HepG2 (cell line): ENCODE results near the gene SLC22A7. TPM values are rescaled to one million over a fixed set of nuclear protein-coding genes. Genes with fewer than 3 reads are reported as not detected.

Source experiments
- ATAC-seq: fragments of 200-7000 bp; cut with Tn5 transposase; 3 replicates; pipeline ENCODE4 v1.9.1; 2020; ENCODE audit warnings: mild to moderate bottlenecking, moderate library complexity
- BruUV-seq: library from RNA; stranded (reverse); fragments of 400-500 nt; replicated peaks from 2 replicates; lab custom pipeline; 2021; lab: Mats Ljungman, UMichigan
- CTCF ChIA-PET: fragments of 300-600 bp; formaldehyde crosslinking; extraction: SDS; loops from one replicate; lab custom pipeline; 2021; ENCODE audit warnings: low total read pairs, inconsistent platforms, low intra/inter-chr PET ratio; lab: Yijun Ruan, JAX
- POLR2A ChIA-PET: fragments of 350-600 bp; sonication (Branson Sonifier 250); formaldehyde crosslinking; loops from one replicate; lab custom pipeline; 2020; ENCODE audit warnings: antibody characterized with exemption, inconsistent platforms; lab: Yijun Ruan, JAX
- DNase-seq: peaks from one replicate; pipeline ENCODE4 v3.0.0-alpha.2; 2015; ENCODE audit warnings: low spot score
- FAIRE-seq: peaks from 3 replicates; lab custom pipeline; 2011; peaks lifted over from hg19 to GRCh38; lab: Jason Lieb, UNC
- H2AFZ ChIP-seq: one replicate; pipeline ENCODE4 v1.6.1; 2011; ENCODE audit warnings: low read length, inconsistent platforms
- H3K27ac ChIP-seq: fragments of 300-600 bp; 3 replicates; pipeline ENCODE4 v1.8.0; 2011; ENCODE audit warnings: mixed run types, mild to moderate bottlenecking, mixed read lengths, low read length, inconsistent platforms; ENCODE audit not compliant: insufficient read depth; ENCODE audit errors: extremely low read length
- H3K27me3 ChIP-seq, 2 experiments: fragments of 200-600 bp in 1 of 2; 2 replicates in 1 of 2; 3 replicates in 1 of 2; pipeline versions ENCODE4 v1.6.0 to v1.8.0; 2011; ENCODE audit warnings: low read length in 2 of 2, mild to moderate bottlenecking in 2 of 2, moderate library complexity in 2 of 2, inconsistent platforms in 1 of 2; ENCODE audit not compliant: insufficient read depth in 2 of 2, control insufficient read depth in 1 of 2
- H3K36me3 ChIP-seq, 2 experiments: fragments of 200-600 bp in 1 of 2; replicated peaks in 1 of 2; 2 replicates in 1 of 2; 3 replicates in 1 of 2; pipeline versions ENCODE4 v1.5.1 to v1.8.0; 2011; ENCODE audit warnings: low read length in 2 of 2, inconsistent platforms in 1 of 2; ENCODE audit not compliant: insufficient read depth in 2 of 2, control insufficient read depth in 1 of 2
- H3K4me1 ChIP-seq: 2 replicates; pipeline ENCODE4 v1.5.1; 2012; ENCODE audit warnings: low read length, inconsistent platforms; ENCODE audit not compliant: insufficient read depth
- H3K4me2 ChIP-seq: 2 replicates; pipeline ENCODE4 v1.6.0; 2011; ENCODE audit warnings: low read depth, low read length, inconsistent platforms
- H3K4me3 ChIP-seq, 3 experiments: fragments of 200-600 bp in 1 of 3; sonication (generic), shearing (Covaris generic) in 1 of 3; replicated peaks in 1 of 3; 2 replicates each; pipeline ENCODE4 v1.5.1; 2011 to 2016; ENCODE audit warnings: low read length in 3 of 3, inconsistent platforms in 2 of 3, low read depth in 2 of 3, mild to moderate bottlenecking in 2 of 3, control low read depth in 1 of 3, mixed read lengths in 1 of 3; ENCODE audit not compliant: insufficient read depth in 1 of 3
- H3K79me2 ChIP-seq: one replicate; pipeline ENCODE4 v1.6.1; 2011; ENCODE audit warnings: low read length, inconsistent platforms; ENCODE audit not compliant: insufficient read depth
- H3K9ac ChIP-seq: 2 replicates; pipeline ENCODE4 v1.6.0; 2011; ENCODE audit warnings: mild to moderate bottlenecking, low read depth, low read length, inconsistent platforms; ENCODE audit not compliant: insufficient read depth
- H3K9me3 ChIP-seq: 2 replicates; pipeline ENCODE4 v1.5.1; 2012; ENCODE audit warnings: mild to moderate bottlenecking, low read length
- H4K20me1 ChIP-seq: 2 replicates; pipeline ENCODE4 v1.6.0; 2011; ENCODE audit warnings: inconsistent platforms, mild to moderate bottlenecking, low read length, moderate library complexity; ENCODE audit not compliant: insufficient read depth
- AHR ChIP-seq: IDR thresholded peaks from 2 replicates; pipeline ENCODE4 v1.6.1; 2018; ENCODE audit warnings: missing genetic modification reagents, missing compliant biosample characterization
- E2F5 ChIP-seq: sonication (generic); formaldehyde crosslinking; conservative IDR thresholded peaks from 2 replicates; pipeline ENCODE4 v1.4.0; 2020; ENCODE audit warnings: missing genetic modification reagents
- GLI4 ChIP-seq: sonication (generic); formaldehyde crosslinking; IDR thresholded peaks from 2 replicates; pipeline ENCODE4 v1.5.1; 2020; ENCODE audit warnings: missing genetic modification reagents, mild to moderate bottlenecking, moderate library complexity, borderline replicate concordance
- HBP1 ChIP-seq: IDR thresholded peaks from 2 replicates; pipeline ENCODE4 v1.6.1; 2016; ENCODE audit warnings: low read depth, control low read depth
- HOXA5 ChIP-seq: sonication (generic); formaldehyde crosslinking; IDR thresholded peaks from 2 replicates; pipeline ENCODE4 v1.4.0; 2020; ENCODE audit warnings: missing genetic modification reagents
- LCORL ChIP-seq, 2 experiments: fragments of 450-650 bp in 1 of 2; sonication (generic) in 1 of 2; formaldehyde crosslinking in 1 of 2; IDR thresholded peaks; 2 replicates each; pipeline versions ENCODE4 v1.5.0 to v1.6.1; 2017 to 2020; ENCODE audit warnings: antibody characterized with exemption in 1 of 2, missing genetic modification reagents in 1 of 2
- SOX13 ChIP-seq, 3 experiments: fragments of 450-650 bp in 1 of 3; sonication (generic) in 1 of 3; formaldehyde crosslinking in 1 of 3; IDR thresholded peaks in 2 of 3; conservative IDR thresholded peaks in 1 of 3; 2 replicates each; pipeline versions ENCODE4 v1.5.0 to v1.6.1; 2016 to 2020; ENCODE audit warnings: antibody characterized with exemption in 1 of 3, mild to moderate bottlenecking in 1 of 3, missing compliant biosample characterization in 1 of 3, missing genetic modification reagents in 1 of 3, moderate library complexity in 1 of 3
- SSRP1 ChIP-seq: IDR thresholded peaks from 2 replicates; pipeline ENCODE4 v1.6.1; 2016; ENCODE audit warnings: control low read depth
- TEAD2 ChIP-seq: sonication (generic); formaldehyde crosslinking; IDR thresholded peaks from 2 replicates; pipeline ENCODE4 v1.9.0; 2021; ENCODE audit warnings: missing genetic modification reagents
- ZNF225 ChIP-seq: sonication (generic); formaldehyde crosslinking; IDR thresholded peaks from 2 replicates; pipeline ENCODE4 v1.4.0; 2020; ENCODE audit warnings: mild to moderate bottlenecking, missing genetic modification reagents
- ZNF512 ChIP-seq: sonication (generic); formaldehyde crosslinking; IDR thresholded peaks from 2 replicates; pipeline ENCODE4 v1.4.0; 2020; ENCODE audit warnings: mild to moderate bottlenecking, missing genetic modification reagents
- ZNF576 ChIP-seq: sonication (generic); formaldehyde crosslinking; IDR thresholded peaks from 2 replicates; pipeline ENCODE4 v1.4.0; 2020; ENCODE audit warnings: mild to moderate bottlenecking, missing genetic modification reagents
- ZNF615 ChIP-seq: sonication (generic); formaldehyde crosslinking; IDR thresholded peaks from 2 replicates; pipeline ENCODE4 v1.5.0; 2020; ENCODE audit warnings: mild to moderate bottlenecking, missing genetic modification reagents, borderline replicate concordance
- ZNF713 ChIP-seq: sonication (generic); formaldehyde crosslinking; IDR thresholded peaks from 2 replicates; pipeline ENCODE4 v1.4.0; 2020; ENCODE audit warnings: mild to moderate bottlenecking, missing genetic modification reagents
- ZNF75D ChIP-seq: sonication (generic); formaldehyde crosslinking; IDR thresholded peaks from 2 replicates; pipeline ENCODE4 v1.8.1; 2023; ENCODE audit warnings: missing genetic modification reagents, mild to moderate bottlenecking, borderline replicate concordance
- WGBS: methylation state at CpG from one replicate; pipeline ENCODE4 v1.1.6; 2017; ENCODE audit warnings: low lambda C conversion rate; 5-methylcytosine and 5-hydroxymethylcytosine counted together
- in situ Hi-C: cut with HindIII; loops from 2 replicates; pipeline ENCODE4 v1.10.0; 2017; ENCODE audit warnings: low pct_unique_long_range_greater_than_20kb; ENCODE audit not compliant: extremely low pct_ligation_motif_present
- intact Hi-C: fragments of 100-400 bp; cut with micrococcal nuclease; formaldehyde crosslinking; loops from one replicate; pipeline ENCODE4 v1.10.0; 2022; ENCODE audit not compliant: unreplicated experiment
- polyA plus RNA-seq, 8 experiments: library from polyadenylated mRNA; depleted of rRNA in 3 of 8; stranded (reverse) in 7 of 8; unstranded in 1 of 8; fragments of >200 nt; fragmentation: Illumina TruSeq in 4 of 8; extraction: Trizol in 4 of 8; gene quantifications; 2 replicates each; pipeline versions ENCODE4 v1.2.1 to v1.2.3, GENCODE V29; 2011 to 2016; ENCODE audit warnings: low read depth in 4 of 8, missing spikeins in 1 of 8, mixed read lengths in 1 of 8; ENCODE audit not compliant: insufficient read depth in 1 of 8
- total RNA-seq, 5 experiments: library from RNA; depleted of rRNA; stranded (reverse); fragments of >200 nt; fragmentation: Illumina TruSeq; extraction: Trizol; gene quantifications; 2 replicates each; pipeline ENCODE4 v1.2.3, GENCODE V29; 2016; ENCODE audit warnings: low read depth in 1 of 5

SLC22A7 gene
- total and polyA plus RNA-seq, 2 of the 13 experiments (the other 11 are each of a cell fraction or from before 2014, with no cell fraction given) = 5.3 to 22.6 TPM

- TF ChIP-seq AHR (CRISPR knock-in tag) = no peak
- TF ChIP-seq ZNF713 = no peak
- TF ChIP-seq GLI4 (CRISPR knock-in tag) = no peak
- TF ChIP-seq E2F5 (CRISPR knock-in tag) = no peak
- TF ChIP-seq HOXA5 (CRISPR knock-in tag) = no peak
- no peak for TF ChIP-seq ZNF615 (CRISPR knock-in tag)
- no peak for TF ChIP-seq TEAD2 (CRISPR knock-in tag)
- TF ChIP-seq ZNF512 (CRISPR knock-in tag) = no peak
These were observed 36.9 kb upstream of the SLC22A7 start (continued) for GRCh38 chr6:43261198-43261597.

GRCh38 chr6:43262000-43262779 lies 35.9 kb upstream of the SLC22A7 start:
- H3K27ac ChIP-seq = no peak overlapping the region
- peak overlapping the region in 1 of 3 experiments; percentile 6; a peak in 1 of 6 replicates for H3K4me3 ChIP-seq
- peak overlapping the region; percentile 51 for H3K4me2 ChIP-seq
- CTCF ChIA-PET = interaction anchor here (1.4 to 5.0 kb wide), 4 partner anchors 25 to 93 kb away, joined by 3 to 79 read pairs (median 24); partner anchors contain the start of gene DNPH1
- no peaks in the 10 kb centered on the region for H3K9me3 ChIP-seq
- H2AFZ ChIP-seq = no peak overlapping the region
- POLR2A ChIA-PET = interaction anchor here (0.8 to 20.0 kb wide), 8 partner anchors 15 to 97 kb away, joined by 3 to 314 read pairs (median 5); partner anchors contain the start of gene DNPH1
- no peaks in the 10 kb centered on the region for H3K36me3 ChIP-seq
- peak; percentile 57 for FAIRE-seq
- peaks cover 2 to 15% of the 10 kb centered on the region in 2 experiments; a peak in 4 of 5 replicates for H3K27me3 ChIP-seq
- peaks cover 76% of the 10 kb centered on the region for H3K4me1 ChIP-seq
- BruUV-seq = no TSS peak
- peak; percentile 61 for DNase-seq
- H3K79me2 ChIP-seq = no peaks in the 10 kb centered on the region
- H3K9ac ChIP-seq = no peak overlapping the region
- no peaks in the 10 kb centered on the region for H4K20me1 ChIP-seq
- 31% methylated on average over 11 of the region's 14 CpGs for WGBS
- ATAC-seq = peak; percentile 38
- in situ Hi-C loops (loop anchor here (5.0 kb wide), 3 partner anchors 70 to 235 kb away; no protein-coding TSS in a partner anchor), intact Hi-C loops (loop anchor here (5.0 to 10.0 kb wide), 3 partner anchors 163 to 245 kb away; partner anchors contain the start of gene ABCC10)
- TF ChIP-seq HBP1 (CRISPR knock-in tag) = no peak
- peak; percentile 58; the same call in 1 of the 2 replicates for TF ChIP-seq ZNF576
- TF ChIP-seq SOX13 (IDR thresholded peaks at IDR 0.05) = no peak
- TF ChIP-seq SOX13 (CRISPR knock-in tag; conservative IDR thresholded peaks at IDR 0.05 in 1 of 2, IDR thresholded peaks at IDR 0.05 in 1 of 2) = peak in 1 of 2 experiments; percentile 33; a peak in 1 of 4 replicates
- TF ChIP-seq SSRP1 (CRISPR knock-in tag) = 0 out of 2 replicates have a peak, but pooled peaks have one; percentile 36
- TF ChIP-seq ZNF225 (CRISPR knock-in tag) = peak; percentile 38; the same call in 1 of the 2 replicates
- TF ChIP-seq LCORL (IDR thresholded peaks at IDR 0.05) = no peak
- 0 out of 2 replicates have a peak, but pooled peaks have one; percentile 34 for TF ChIP-seq LCORL (CRISPR knock-in tag; IDR thresholded peaks at IDR 0.05)
- no peak for TF ChIP-seq ZNF75D (CRISPR knock-in tag)
